ENCODE results near the gene PON3. TPM values are rescaled to one million over a fixed set of nuclear protein-coding genes. Genes with fewer than 3 reads are reported as not detected.

PON3 gene
- total and polyA plus RNA-seq, 2 of the 8 experiments (the other 6 are each of a cell fraction or from before 2014, with no cell fraction given), result not detected

DNA sequence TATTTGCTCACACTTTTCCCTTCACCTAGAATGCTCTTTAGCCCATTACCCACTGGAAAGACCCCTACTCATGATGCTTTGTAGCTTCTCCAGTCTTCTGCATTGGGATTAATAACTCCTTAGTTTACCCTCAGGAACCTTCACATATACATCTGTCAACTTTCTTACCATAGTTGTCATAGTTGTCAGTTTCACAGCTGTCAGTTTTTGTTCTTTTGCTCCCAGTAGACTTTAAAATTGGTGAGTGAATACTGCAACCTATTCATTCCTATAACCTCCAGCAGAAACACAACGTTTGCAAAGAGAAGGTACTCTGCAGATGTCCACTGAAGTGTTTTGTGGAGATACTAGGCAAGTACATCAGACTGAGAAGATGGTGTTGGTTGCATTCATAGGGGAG lies 74.5 kb downstream of the PON3 start:
- H2BK20ac ChIP-seq (ENCODE audit: low read length), result no peak overlapping the region
- no peak overlapping the region for H3K14ac ChIP-seq (ENCODE audit: insufficient read length)
- POLR2A ChIA-PET (ENCODE audit: partially characterized antibody), result no interaction called here
- H3K18ac ChIP-seq (ENCODE audit: extremely low read depth, low read length), result no peak overlapping the region
- H3K27me3 ChIP-seq (replicated peaks in 1 of 4; ENCODE audit: control insufficient read depth in 3 of 4, extremely low read depth in 1 of 4, insufficient read depth in 3 of 4, low read length in 3 of 4), result no peaks in the 10 kb centered on the region; a peak in 1 of 7 replicates
- H3K4me1 ChIP-seq (replicated peaks in 1 of 4; ENCODE audit: control insufficient read depth in 3 of 4, insufficient read depth in 4 of 4, low read length in 3 of 4), result peaks cover 0 to 7% (median 1%) of the 10 kb centered on the region in 4 experiments; a peak in 2 of 7 replicates
- 83% methylated on average over 1 of the region's 1 CpG; no CpG with 5 or more reads in 1 of the 2 experiments for WGBS, 2 experiments (ENCODE audit: extremely low coverage in 1 of 2, insufficient coverage in 1 of 2, insufficient read length in 1 of 2, insufficient replicate concordance in 2 of 2, low coverage in 1 of 2, low lambda C conversion rate in 2 of 2, missing lambda C conversion rate in 1 of 2)
- H3K23ac ChIP-seq (ENCODE audit: insufficient read length), result no peak overlapping the region
- no peak overlapping the region for H3K9ac ChIP-seq (replicated peaks in 1 of 4; ENCODE audit: extremely low read depth in 1 of 4, low read depth in 3 of 4, low read length in 3 of 4)
- no peak overlapping the region for H2BK15ac ChIP-seq (ENCODE audit: low read length)
- H3K79me2 ChIP-seq (ENCODE audit: control insufficient read depth in 1 of 2, insufficient read depth in 2 of 2, low read length in 2 of 2), result no peaks in the 10 kb centered on the region
- no peaks in the 10 kb centered on the region for H3K36me3 ChIP-seq (ENCODE audit: control insufficient read depth in 2 of 4, insufficient read depth in 4 of 4, low read length in 3 of 4)
- no peak overlapping the region for H3K4me2 ChIP-seq (ENCODE audit: insufficient read depth in 1 of 2, low read depth in 2 of 2, low read length in 2 of 2)
- H3K79me1 ChIP-seq (ENCODE audit: low read depth, low read length), result no peaks in the 10 kb centered on the region
- H3K27ac ChIP-seq (ENCODE audit: low read depth, low read length), result no peak overlapping the region
- no peak overlapping the region for H2BK120ac ChIP-seq (replicated peaks; ENCODE audit: low read depth, low read length)
- no peak overlapping the region for H4K5ac ChIP-seq (ENCODE audit: insufficient read length, low read depth, low read length)
- DNase-seq (ENCODE audit: low read depth in 1 of 2, low spot score in 2 of 2) (no peak), FAIRE-seq (no peak)
- no peak overlapping the region for H2AK5ac ChIP-seq (ENCODE audit: low read depth, low read length)
- H2BK5ac ChIP-seq (ENCODE audit: low read depth, low read length), result no peak overlapping the region
- H2AFZ ChIP-seq (ENCODE audit: low read length), result no peak overlapping the region
- no peaks in the 10 kb centered on the region for H3K9me3 ChIP-seq (ENCODE audit: insufficient read depth in 2 of 2, low read depth in 1 of 2, low read length in 1 of 2)
- no peaks in the 10 kb centered on the region for H3K23me2 ChIP-seq (ENCODE audit: low read depth, low read length)
- H4K91ac ChIP-seq (replicated peaks; ENCODE audit: insufficient read length, low read length), result no peak overlapping the region
- no peaks in the 10 kb centered on the region for H4K20me1 ChIP-seq (replicated peaks in 1 of 2; ENCODE audit: control insufficient read depth in 1 of 2, insufficient read depth in 2 of 2, low read length in 2 of 2)
- no peak overlapping the region for H3K4me3 ChIP-seq (ENCODE audit: extremely low read depth in 1 of 4, insufficient read depth in 2 of 4, low read depth in 3 of 4, low read length in 4 of 4)
- CTCF ChIA-PET (ENCODE audit: partially characterized antibody), result no interaction called here
- no peak overlapping the region for H3K4ac ChIP-seq (replicated peaks; ENCODE audit: insufficient read length, low read depth, low read length)
- no peak overlapping the region for H3K56ac ChIP-seq (replicated peaks; ENCODE audit: insufficient read length, low read depth, low read length)
- no peak overlapping the region for H4K8ac ChIP-seq (ENCODE audit: extremely low read depth, insufficient read depth, low read length)
- no peak overlapping the region for H2BK12ac ChIP-seq (ENCODE audit: low read depth, low read length)
- TF ChIP-seq BACH1 (IDR thresholded peaks at IDR 0.05; ENCODE audit: low read length) (no peak), CREB1 (IDR thresholded peaks at IDR 0.05) (no peak), NRF1 (IDR thresholded peaks at IDR 0.05; ENCODE audit: low read depth, low read length) (no peak), EP300 (IDR thresholded peaks at IDR 0.05; ENCODE audit: borderline replicate concordance in 1 of 2, low read depth in 2 of 2, low read length in 2 of 2) (no peak), ATF2 (IDR thresholded peaks at IDR 0.05; ENCODE audit: low read length) (no peak), KDM5A (IDR thresholded peaks at IDR 0.05; ENCODE audit: low read length) (no peak), POLR2A (IDR thresholded peaks at IDR 0.05; ENCODE audit: control extremely low read depth in 1 of 2, low read depth in 2 of 2, low read length in 2 of 2) (no peak), HDAC2 (IDR thresholded peaks at IDR 0.05; ENCODE audit: borderline replicate concordance in 1 of 2, low read depth in 2 of 2, low read length in 2 of 2) (no peak), HDAC6 (IDR thresholded peaks at IDR 0.05; ENCODE audit: low read depth, low read length) (no peak), SP2 (IDR thresholded peaks at IDR 0.05; ENCODE audit: low read length) (no peak), CBX5 (IDR thresholded peaks at IDR 0.05; ENCODE audit: low read depth, low read length) (no peak), RNF2 (IDR thresholded peaks at IDR 0.05; ENCODE audit: borderline replicate concordance, low read depth, low read length, missing control alignments, poor library complexity, severe bottlenecking) (no peak), CEBPB (IDR thresholded peaks at IDR 0.05; ENCODE audit: low read depth, low read length) (no peak), TAF1 (IDR thresholded peaks at IDR 0.05; ENCODE audit: low read depth, low read length) (no peak)
